Activated CD4-positive, alpha-beta memory T cell treated with anti-CD3 and anti-CD28 coated beads, Interleukin-2, amount 10 ng/mL, durations not matched to agents 7 days and 5 days (primary cell): ENCODE measurements around the gene ASB8. TPM values are rescaled to one million over a fixed set of nuclear protein-coding genes. Genes with fewer than 3 reads are reported as not detected.

Experiments
- CTCF ChIA-PET: fragments of 350-600 bp; sonication (Branson Sonifier 250); formaldehyde crosslinking; loops from one replicate; lab custom pipeline; 2021; ENCODE audit warnings: antibody characterized with exemption, inconsistent platforms; lab: Charles Lee
- POLR2A ChIA-PET: fragments of 350-600 bp; sonication (Branson Sonifier 250); formaldehyde crosslinking; loops from one replicate; lab custom pipeline; 2021; ENCODE audit warnings: antibody characterized with exemption; lab: Charles Lee
- DNase-seq: peaks from one replicate; pipeline ENCODE4 v3.0.0-alpha.2; 2020
- H3K27ac Mint-ChIP-seq: one replicate; pipeline ENCODE4 v1.8.0; 2021; ENCODE audit warnings: mild to moderate bottlenecking, mixed read lengths
- H3K27me3 Mint-ChIP-seq: one replicate; pipeline ENCODE4 v1.8.0; 2021; ENCODE audit warnings: mixed read lengths
- H3K36me3 Mint-ChIP-seq: one replicate; pipeline ENCODE4 v1.8.0; 2021; ENCODE audit warnings: low read depth, mixed read lengths
- H3K4me1 Mint-ChIP-seq: one replicate; pipeline ENCODE4 v1.8.0; 2021; ENCODE audit warnings: mixed read lengths
- H3K4me3 Mint-ChIP-seq: one replicate; pipeline ENCODE4 v1.8.0; 2021; ENCODE audit warnings: mild to moderate bottlenecking, mixed read lengths
- H3K9me3 Mint-ChIP-seq: one replicate; pipeline ENCODE4 v1.8.0; 2021; ENCODE audit warnings: mixed read lengths
- total RNA-seq, 2 experiments: library from RNA; stranded (reverse); gene quantifications; one replicate each; pipeline ENCODE4 v1.2.3, GENCODE V29; 2021

The ASB8 gene
- total RNA-seq, 2 experiments from 2014 or later, result 43.4 to 45.6 TPM

GRCh38 chr12:48110691-48111311, 46.5 kb downstream of the ASB8 start:
- Mint-ChIP-seq H3K36me3 (no peaks in the 10 kb centered on the region), H3K27ac (no peak overlapping the region), H3K4me1 (peaks cover 31% of the 10 kb centered on the region), H3K4me3 (no peak overlapping the region), H3K9me3 (no peaks in the 10 kb centered on the region), H3K27me3 (peaks cover 15% of the 10 kb centered on the region)
- CTCF ChIA-PET, result no interaction called here
- no peak for DNase-seq
- POLR2A ChIA-PET, result no interaction called here

GRCh38 chr12:48109424-48109823, 47.9 kb downstream of the ASB8 start:
- POLR2A ChIA-PET, result no interaction called here
- H3K9me3 Mint-ChIP-seq, result no peaks in the 10 kb centered on the region
- no peak overlapping the region for H3K27ac Mint-ChIP-seq
- H3K4me1 Mint-ChIP-seq, result peaks cover 35% of the 10 kb centered on the region
- H3K36me3 Mint-ChIP-seq, result peaks cover 6% of the 10 kb centered on the region
- CTCF ChIA-PET, result interaction anchor here (1.0 kb wide), 1 partner anchor 8 kb away, joined by 5 read pairs; no protein-coding TSS in a partner anchor
- H3K27me3 Mint-ChIP-seq, result peaks cover 6% of the 10 kb centered on the region
- no peak for DNase-seq
- no peak overlapping the region for H3K4me3 Mint-ChIP-seq

DNA sequence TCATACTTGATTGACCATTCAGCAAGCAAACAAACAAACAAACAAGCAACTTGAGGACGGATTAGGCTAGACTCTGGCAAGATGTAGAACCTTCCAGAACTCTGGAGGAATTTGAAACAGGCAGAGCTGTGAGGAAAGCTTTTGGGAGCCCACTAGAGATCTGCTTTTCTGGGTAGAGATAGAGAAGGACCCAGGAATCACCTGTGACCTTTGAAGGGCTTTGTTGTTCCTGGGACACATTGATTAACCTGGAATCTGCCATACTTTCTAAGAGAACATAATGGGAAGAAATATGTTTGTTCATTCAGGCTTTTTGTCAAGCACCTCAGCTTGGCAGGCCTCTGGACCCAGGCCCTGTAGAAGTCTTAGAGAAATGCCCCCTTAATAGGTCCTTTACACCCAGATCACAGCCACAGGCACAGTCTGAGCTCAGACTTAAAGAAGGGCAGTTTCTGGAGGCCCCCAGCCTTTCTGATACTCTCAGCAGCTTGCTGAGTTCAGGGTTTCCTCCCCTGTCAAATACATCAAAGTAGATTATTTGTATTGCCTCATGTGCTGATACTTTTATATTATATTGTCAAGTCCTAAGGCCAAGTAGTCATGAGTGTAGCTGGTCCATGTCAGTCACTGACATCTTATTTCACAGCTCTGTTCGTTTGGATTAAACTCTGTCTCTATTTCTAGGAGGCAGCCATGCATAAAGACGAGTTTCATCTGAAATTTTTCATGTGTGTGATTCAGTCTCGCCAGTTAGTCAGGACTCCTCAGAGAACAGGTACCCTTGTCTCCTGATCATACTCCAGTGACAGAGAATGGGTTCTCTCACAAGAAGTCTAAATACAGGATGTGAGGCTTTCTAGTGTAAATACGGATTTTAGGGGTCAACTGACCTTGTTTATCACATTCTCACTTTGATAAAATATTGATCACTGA, 50.4 kb downstream of the ASB8 start:
- H3K4me1 Mint-ChIP-seq, result peaks cover 49% of the 10 kb centered on the region
- POLR2A ChIA-PET, result interaction anchor here (0.5 to 5.1 kb wide), 7 partner anchors 8 to 223 kb away, joined by 3 to 54 read pairs (median 3); partner anchors contain the start of genes ASB8, PFKM and VDR
- peak overlapping the region; percentile 94 for H3K4me3 Mint-ChIP-seq

DNA sequence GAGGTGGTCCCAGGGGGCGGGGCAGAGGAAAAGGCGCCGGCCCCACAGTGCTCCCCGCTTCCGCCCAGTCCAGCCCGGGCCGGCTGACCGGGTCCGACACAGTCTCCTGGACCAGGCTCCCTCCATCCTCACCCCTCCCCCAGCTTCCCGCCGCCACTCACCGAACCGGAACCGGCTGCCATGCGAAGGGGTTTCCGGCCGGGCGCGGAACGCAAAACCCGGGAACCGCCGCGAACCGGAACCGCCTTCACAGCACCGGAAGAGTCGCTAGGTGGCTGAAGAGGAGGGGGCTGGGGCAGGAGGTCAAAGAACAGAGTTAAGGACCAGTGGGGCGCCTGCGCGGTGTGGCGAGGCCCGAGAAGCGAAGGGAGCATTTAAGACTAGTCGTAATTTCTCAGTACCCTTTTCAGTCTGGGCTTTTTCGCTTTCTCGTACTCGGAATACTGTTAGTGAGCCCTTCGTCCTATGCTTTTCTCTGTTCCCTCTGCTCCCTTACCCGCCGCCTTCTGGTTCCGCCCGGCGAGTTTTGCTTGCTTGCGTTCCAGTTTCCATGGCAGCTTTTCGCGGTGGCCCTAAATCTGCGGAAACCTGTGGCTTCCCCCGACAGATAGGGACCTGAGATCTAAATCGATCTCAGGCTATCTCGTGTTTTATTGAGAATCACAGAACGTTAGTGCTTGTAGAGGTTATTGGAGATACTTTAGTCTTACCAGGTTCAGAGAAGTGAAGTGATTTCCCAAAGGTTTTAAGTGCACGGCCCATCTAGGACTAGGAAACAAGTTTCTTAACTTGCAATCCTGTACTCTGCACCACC, 51.2 kb downstream of the ASB8 start, which contains the start of gene SENP1:
TSS of gene SENP1 (minus strand) at position 213 of the 814 bp plus-strand sequence. CDS start 4,607 bp downstream, outside the sequence.
- Mint-ChIP-seq H3K9me3 (no peaks in the 10 kb centered on the region), H3K4me3 (peak within 1 kb of the TSS; percentile 94), H3K27ac (peak within 1 kb of the TSS; percentile 84), H3K36me3 (peaks cover 6% of the 10 kb centered on the region), H3K4me1 (peaks cover 55% of the 10 kb centered on the region), H3K27me3 (no peaks in the 10 kb centered on the region)
- peak; percentile 91 for DNase-seq
- POLR2A ChIA-PET, result interaction anchor here (0.6 to 5.1 kb wide), 18 partner anchors 10 to 576 kb away, joined by 3 to 54 read pairs (median 4); partner anchors contain the start of genes ASB8, KANSL2, PFKM and VDR
- CTCF ChIA-PET, result interaction anchor here (0.7 to 2.5 kb wide), 5 partner anchors 13 to 298 kb away, joined by 3 to 12 read pairs (median 3); partner anchors contain the start of genes ASB8 and PFKM

More for the DNA sequence above, 50.4 kb downstream of the ASB8 start:
- H3K36me3 Mint-ChIP-seq, result peaks cover 6% of the 10 kb centered on the region
- no peaks in the 10 kb centered on the region for H3K27me3 Mint-ChIP-seq
- peak overlapping the region; percentile 84 for H3K27ac Mint-ChIP-seq
- no peak for DNase-seq
- CTCF ChIA-PET, result interaction anchor here (0.6 to 2.5 kb wide), 4 partner anchors 13 to 299 kb away, joined by 3 to 12 read pairs (median 4); partner anchors contain the start of genes ASB8 and PFKM
- H3K9me3 Mint-ChIP-seq, result no peaks in the 10 kb centered on the region

DNA sequence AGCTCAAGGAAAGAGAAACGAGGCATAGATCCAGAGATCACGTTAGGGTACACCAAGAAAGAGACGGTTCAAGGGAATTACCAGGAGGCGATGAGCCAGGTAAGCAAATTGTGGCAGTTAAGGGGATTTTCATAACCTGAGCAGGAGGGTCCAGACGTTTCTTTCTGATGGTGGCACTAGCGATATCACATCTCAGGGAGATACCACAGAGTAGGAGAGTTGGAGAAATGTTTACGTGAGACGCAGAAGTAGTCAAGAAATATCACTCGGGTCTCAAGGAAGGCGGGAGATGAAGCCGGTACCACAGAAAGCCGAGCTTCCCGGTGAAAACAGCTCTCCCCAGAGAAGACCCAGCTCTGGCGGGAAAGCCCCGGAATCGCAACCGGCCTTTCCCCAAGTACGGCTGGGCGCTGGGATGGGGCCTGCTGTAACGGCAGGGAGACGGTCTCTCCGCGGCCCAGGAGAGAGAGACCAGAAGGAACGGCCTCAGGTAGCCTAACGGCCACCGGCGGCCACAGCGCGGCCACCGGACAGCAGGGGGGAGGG, 51.9 kb downstream of the ASB8 start:
- Mint-ChIP-seq H3K36me3 (peaks cover 6% of the 10 kb centered on the region), H3K27me3 (no peaks in the 10 kb centered on the region), H3K9me3 (no peaks in the 10 kb centered on the region), H3K4me3 (peak overlapping the region; percentile 94), H3K4me1 (peaks cover 55% of the 10 kb centered on the region), H3K27ac (peak overlapping the region; percentile 84)
- ChIA-PET CTCF (interaction anchor here (0.7 to 0.9 kb wide), 2 partner anchors 52 to 53 kb away, joined by 3 read pairs; partner anchors contain the start of gene ASB8), POLR2A (interaction anchor here (0.6 to 5.1 kb wide), 19 partner anchors 9 to 577 kb away, joined by 3 to 54 read pairs (median 4); partner anchors contain the start of genes ASB8, KANSL2 and PFKM)
- peak; percentile 47 for DNase-seq

DNA sequence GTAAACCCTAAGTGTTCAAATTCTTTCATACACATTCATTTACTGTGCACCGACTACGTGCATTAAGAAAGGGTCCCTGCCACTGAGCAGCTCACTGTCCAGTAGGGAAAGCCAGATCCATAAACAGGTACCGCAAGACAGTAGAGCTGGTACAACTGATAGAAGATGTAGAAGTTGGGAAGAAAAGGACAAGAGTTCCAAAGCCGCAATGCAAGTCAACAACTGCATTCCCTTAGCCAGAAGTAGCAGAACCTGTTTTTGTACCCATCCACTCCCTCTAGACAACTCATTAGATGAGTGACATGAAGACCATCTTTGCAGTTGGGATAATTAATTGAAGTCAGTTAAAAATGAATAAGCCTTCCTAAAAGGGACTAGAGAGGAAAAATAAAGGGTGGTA, 52.8 kb downstream of the ASB8 start:
- Mint-ChIP-seq H3K36me3 (peaks cover 9% of the 10 kb centered on the region), H3K27me3 (no peaks in the 10 kb centered on the region), H3K4me1 (peaks cover 51% of the 10 kb centered on the region), H3K4me3 (peak overlapping the region; percentile 94), H3K9me3 (no peaks in the 10 kb centered on the region), H3K27ac (peak overlapping the region; percentile 84)
- CTCF ChIA-PET, result no interaction called here
- no peak for DNase-seq
- POLR2A ChIA-PET, result interaction anchor here (1.0 to 5.1 kb wide), 10 partner anchors 9 to 95 kb away, joined by 3 to 54 read pairs (median 4); partner anchors contain the start of genes ASB8 and PFKM

Other genes with a start within 250 kb of the ASB8 start
- 100 to 1,000 TPM; 139 to 141 TPM for gene TMEM106C, start 193.9 kb downstream of the ASB8 start, total RNA-seq
- gene COL2A1, start 153.0 kb downstream of the ASB8 start, total RNA-seq, result not detected
- 10 to 100 TPM; 42.4 to 43.7 TPM for gene SENP1, start 51.4 kb downstream of the ASB8 start, total RNA-seq
- gene PFKM, start 38.2 kb downstream of the ASB8 start, total RNA-seq, result 10 to 100 TPM; 16.8 TPM
- gene CCDC184, start 26.1 kb upstream of the ASB8 start, total RNA-seq, result under 1 TPM; 0.63 to 0.65 TPM
- not detected for gene OR10AD1, start 45.8 kb upstream of the ASB8 start, total RNA-seq
- 10 to 100 TPM; 16.4 to 16.9 TPM for gene ZNF641, start 193.4 kb upstream of the ASB8 start, total RNA-seq